IMR-90 (cell line): ENCODE results near the gene RRP7A. TPM values are rescaled to one million over a fixed set of nuclear protein-coding genes. Genes with fewer than 3 reads are reported as not detected.

Source experiments
- ATAC-seq: fragments of 200-7000 bp; cut with Tn5 transposase; 2 replicates; pipeline ENCODE4 v1.9.1; 2020; ENCODE audit warnings: low read depth, mild to moderate bottlenecking, moderate library complexity
- BruUV-seq: library from RNA; stranded (reverse); fragments of 400-500 nt; replicated peaks from 2 replicates; lab custom pipeline; 2021; lab: Mats Ljungman, UMichigan
- CTCF ChIA-PET: fragments of 300-600 bp; formaldehyde crosslinking; extraction: SDS; loops from one replicate; lab custom pipeline; 2021; ENCODE audit warnings: antibody characterized with exemption; lab: Yijun Ruan, JAX
- POLR2A ChIA-PET: fragments of 300-600 bp; sonication (Branson Sonifier 250); formaldehyde crosslinking; loops from one replicate; lab custom pipeline; 2022; ENCODE audit warnings: antibody characterized with exemption; ENCODE audit not compliant: unreplicated experiment; lab: Charles Lee
- DNase-seq: peaks from one replicate; pipeline ENCODE4 v3.0.0; 2013
- H2AFZ ChIP-seq: replicated peaks from 2 replicates; pipeline ENCODE3; 2013; ENCODE audit warnings: low read length, mild to moderate bottlenecking; ENCODE audit not compliant: poor library complexity
- H2AK5ac ChIP-seq: 2 replicates; pipeline ENCODE4 v1.6.1; 2013; ENCODE audit warnings: low read depth, low read length, inconsistent platforms
- H2AK9ac ChIP-seq: replicated peaks from 2 replicates; pipeline ENCODE3; 2013; ENCODE audit warnings: mild to moderate bottlenecking, low read depth, low read length, moderate library complexity; ENCODE audit not compliant: poor library complexity
- H2BK120ac ChIP-seq: 2 replicates; pipeline ENCODE4 v1.6.1; 2013; ENCODE audit warnings: low read depth, low read length, inconsistent platforms
- H2BK15ac ChIP-seq: 3 replicates; pipeline ENCODE4 v1.6.1; 2013; ENCODE audit warnings: low read depth, low read length, inconsistent platforms
- H2BK20ac ChIP-seq: 2 replicates; pipeline ENCODE4 v1.6.1; 2013; ENCODE audit warnings: low read depth, mild to moderate bottlenecking, inconsistent platforms, low read length, moderate library complexity
- H2BK5ac ChIP-seq: 2 replicates; pipeline ENCODE4 v1.6.1; 2013; ENCODE audit warnings: mild to moderate bottlenecking, low read depth, low read length, inconsistent platforms; ENCODE audit not compliant: poor library complexity, severe bottlenecking
- H3K14ac ChIP-seq: replicated peaks from 2 replicates; pipeline ENCODE4 v1.6.1; 2013; ENCODE audit warnings: low read depth, low read length, inconsistent platforms
- H3K18ac ChIP-seq: 2 replicates; pipeline ENCODE4 v1.6.1; 2013; ENCODE audit warnings: low read depth, low read length, control low read depth
- H3K23ac ChIP-seq: 2 replicates; pipeline ENCODE4 v1.6.1; 2013; ENCODE audit warnings: low read depth, low read length, inconsistent platforms
- H3K27ac ChIP-seq: 2 replicates; pipeline ENCODE4 v1.5.1; 2013; ENCODE audit warnings: mild to moderate bottlenecking, control low read depth, low read length; ENCODE audit not compliant: insufficient read depth
- H3K27me3 ChIP-seq: 2 replicates; pipeline ENCODE4 v1.6.1; 2013; ENCODE audit warnings: low read length; ENCODE audit not compliant: control insufficient read depth, insufficient read depth
- H3K36me3 ChIP-seq: 2 replicates; pipeline ENCODE4 v1.6.1; 2013; ENCODE audit warnings: low read length, mixed read lengths; ENCODE audit not compliant: control insufficient read depth, insufficient read depth
- H3K4ac ChIP-seq: 2 replicates; pipeline ENCODE4 v1.6.1; 2013; ENCODE audit warnings: low read depth, low read length, inconsistent platforms
- H3K4me1 ChIP-seq: 2 replicates; pipeline ENCODE4 v1.6.1; 2013; ENCODE audit warnings: low read length, mixed read lengths; ENCODE audit not compliant: control insufficient read depth, insufficient read depth
- H3K4me2 ChIP-seq: 2 replicates; pipeline ENCODE4 v1.6.1; 2013; ENCODE audit warnings: low read depth, mild to moderate bottlenecking, control low read depth, low read length, moderate library complexity
- H3K4me3 ChIP-seq: 2 replicates; pipeline ENCODE4 v1.5.1; 2013; ENCODE audit warnings: low read depth, mild to moderate bottlenecking, control low read depth, low read length, moderate library complexity; ENCODE audit not compliant: insufficient read depth
- H3K56ac ChIP-seq: 2 replicates; pipeline ENCODE4 v1.6.1; 2013; ENCODE audit warnings: low read length, inconsistent platforms; ENCODE audit not compliant: insufficient read depth; ENCODE audit errors: extremely low read depth
- H3K79me1 ChIP-seq, 2 experiments: 2 replicates each; pipeline ENCODE4 v1.6.1; 2013; ENCODE audit warnings: low read length in 2 of 2, inconsistent platforms in 1 of 2, low read depth in 1 of 2
- H3K9ac ChIP-seq: 2 replicates; pipeline ENCODE4 v1.6.1; 2013; ENCODE audit warnings: low read depth, low read length, control low read depth
- H3K9me1 ChIP-seq: 2 replicates; pipeline ENCODE4 v1.6.1; 2013; ENCODE audit warnings: low read length, inconsistent platforms; ENCODE audit not compliant: insufficient read depth
- H3K9me3 ChIP-seq: 2 replicates; pipeline ENCODE4 v1.6.1; 2013; ENCODE audit warnings: low read length; ENCODE audit not compliant: control insufficient read depth, insufficient read depth
- H4K20me1 ChIP-seq: 2 replicates; pipeline ENCODE4 v1.6.1; 2013; ENCODE audit warnings: low read length, inconsistent platforms; ENCODE audit not compliant: insufficient read depth
- H4K5ac ChIP-seq: 2 replicates; pipeline ENCODE4 v1.6.1; 2013; ENCODE audit warnings: mild to moderate bottlenecking, low read depth, low read length, control low read depth
- H4K8ac ChIP-seq, 2 experiments: 2 replicates each; pipeline ENCODE4 v1.6.1; 2013; ENCODE audit warnings: low read depth in 2 of 2, low read length in 2 of 2, control low read depth in 1 of 2, inconsistent platforms in 1 of 2
- H4K91ac ChIP-seq: 2 replicates; pipeline ENCODE4 v1.6.1; 2013; ENCODE audit warnings: low read depth, low read length, inconsistent platforms; ENCODE audit not compliant: insufficient read depth
- BHLHE40 ChIP-seq: fragments of 150-350 bp; IDR thresholded peaks from 2 replicates; pipeline ENCODE4 v1.6.1; 2016; ENCODE audit warnings: mild to moderate bottlenecking, low read depth, low read length
- CEBPB ChIP-seq: IDR thresholded peaks from 2 replicates; pipeline ENCODE4 v1.6.1; 2012; ENCODE audit warnings: low read depth, low read length, improper control_type of control experiment
- CHD1 ChIP-seq: IDR thresholded peaks from 2 replicates; pipeline ENCODE4 v1.6.1; 2012; ENCODE audit warnings: low read depth, low read length, improper control_type of control experiment
- FOS ChIP-seq: fragments of 150-350 bp; IDR thresholded peaks from 2 replicates; pipeline ENCODE4 v1.6.1; 2016; ENCODE audit warnings: low read depth, low read length
- MAFK ChIP-seq: IDR thresholded peaks from 2 replicates; pipeline ENCODE4 v1.6.1; 2012; ENCODE audit warnings: low read depth, low read length, improper control_type of control experiment
- MAZ ChIP-seq: IDR thresholded peaks from 2 replicates; pipeline ENCODE4 v1.6.1; 2012; ENCODE audit warnings: low read depth, mild to moderate bottlenecking, low read length, improper control_type of control experiment, moderate library complexity, borderline replicate concordance
- MXI1 ChIP-seq: IDR thresholded peaks from 2 replicates; pipeline ENCODE4 v1.6.1; 2012; ENCODE audit warnings: low read depth, mild to moderate bottlenecking, low read length, moderate library complexity, borderline replicate concordance
- NFE2L2 ChIP-seq: fragments of 150-350 bp; IDR thresholded peaks from 2 replicates; pipeline ENCODE4 v1.6.1; 2016; ENCODE audit warnings: low read depth, mild to moderate bottlenecking, low read length
- POLR2A ChIP-seq: IDR thresholded peaks from 2 replicates; pipeline ENCODE4 v1.6.1; 2012; ENCODE audit warnings: mild to moderate bottlenecking, low read depth, low read length
- RAD21 ChIP-seq: IDR thresholded peaks from 2 replicates; pipeline ENCODE4 v1.6.1; 2012; ENCODE audit warnings: low read length, improper control_type of control experiment
- RCOR1 ChIP-seq: IDR thresholded peaks from 2 replicates; pipeline ENCODE4 v1.6.1; 2012; ENCODE audit warnings: mild to moderate bottlenecking, low read length, improper control_type of control experiment; ENCODE audit not compliant: insufficient replicate concordance
- RFX5 ChIP-seq: IDR thresholded peaks from 2 replicates; pipeline ENCODE4 v1.8.0; 2012; ENCODE audit warnings: low read depth, mild to moderate bottlenecking, low read length, moderate library complexity
- SMC3 ChIP-seq: fragments of 150-350 bp; IDR thresholded peaks from 2 replicates; pipeline ENCODE4 v1.6.1; 2016; ENCODE audit warnings: low read depth, mild to moderate bottlenecking, antibody characterized with exemption, low read length, moderate library complexity
- WGBS, 2 experiments: methylation state at CpG; one replicate each; pipeline versions ENCODE4 v1.1.5 to v1.1.7; 2013; ENCODE audit warnings: missing lambda C conversion rate in 2 of 2; ENCODE audit not compliant: insufficient read length in 1 of 2; ENCODE audit errors: extremely low coverage in 2 of 2; 5-methylcytosine and 5-hydroxymethylcytosine counted together
- dilution Hi-C: fragments of 300-500 bp; cut with HindIII; formaldehyde crosslinking; loops from one replicate; pipeline ENCODE4 v1.14.3; 2018; ENCODE audit warnings: low sequenced_read_pairs; ENCODE audit not compliant: unreplicated experiment
- in situ Hi-C: fragments of 300-500 bp; cut with MboI; formaldehyde crosslinking; loops from 3 replicates; pipeline ENCODE4 v1.14.3; 2019; ENCODE audit warnings: low sequenced_read_pairs, inconsistent platforms, mixed read lengths
- intact Hi-C: fragments of 100-400 bp; cut with micrococcal nuclease; formaldehyde crosslinking; loops from 2 replicates; pipeline ENCODE4 v1.10.0; 2022
- polyA plus RNA-seq, 3 experiments: library from polyadenylated mRNA; depleted of rRNA; stranded (reverse); fragments of >200 nt; gene quantifications; 2 replicates each; pipeline ENCODE4 v1.2.3, GENCODE V29; 2012; ENCODE audit warnings: low replicate concordance in 1 of 3
- total RNA-seq: library from RNA; depleted of rRNA; stranded (reverse); fragments of >200 nt; gene quantifications from 2 replicates; pipeline ENCODE4 v1.2.3, GENCODE V29; 2012
- TF ChIP-seq, protein P1 (sequence below): conservative IDR thresholded peaks from 2 replicates; pipeline ENCODE4 v1.5.1; 2012; ENCODE audit warnings: mild to moderate bottlenecking, low read depth, low read length, improper control_type of control experiment
- TF ChIP-seq, protein P2 (sequence below): fragments of 150-350 bp; IDR thresholded peaks from 2 replicates; pipeline ENCODE4 v1.6.1; 2016; ENCODE audit warnings: low read depth, mild to moderate bottlenecking, low read length, moderate library complexity, borderline replicate concordance
- TF ChIP-seq, protein P3 (sequence below): fragments of 150-350 bp; IDR thresholded peaks from 2 replicates; pipeline ENCODE4 v1.6.1; 2017; ENCODE audit warnings: mild to moderate bottlenecking, antibody characterized with exemption, low read length, low read depth

RRP7A gene
- total and polyA plus RNA-seq, 2 of the 4 experiments (the other 2 are of a cell fraction): 25.5 to 29.2 TPM

- H4K5ac ChIP-seq: no peak overlapping the region
- BruUV-seq: no TSS peak
- H3K23ac ChIP-seq: no peak overlapping the region
- ChIA-PET CTCF (interaction anchor here (1.3 kb wide), 1 partner anchor 12 kb away, joined by 3 read pairs; no protein-coding TSS in a partner anchor), POLR2A (no interaction called here)
- H3K9me1 ChIP-seq: no peaks in the 10 kb centered on the region
- no peak overlapping the region for H3K18ac ChIP-seq
- dilution Hi-C loops: no loop called here
- TF ChIP-seq CHD1: no peak
- no peak for TF ChIP-seq POLR2A
- TF ChIP-seq BHLHE40: no peak
- TF ChIP-seq RCOR1: no peak
- no peak for TF ChIP-seq FOS
- no peak for TF ChIP-seq CEBPB
- TF ChIP-seq RAD21: no peak
- TF ChIP-seq, protein P1, sequence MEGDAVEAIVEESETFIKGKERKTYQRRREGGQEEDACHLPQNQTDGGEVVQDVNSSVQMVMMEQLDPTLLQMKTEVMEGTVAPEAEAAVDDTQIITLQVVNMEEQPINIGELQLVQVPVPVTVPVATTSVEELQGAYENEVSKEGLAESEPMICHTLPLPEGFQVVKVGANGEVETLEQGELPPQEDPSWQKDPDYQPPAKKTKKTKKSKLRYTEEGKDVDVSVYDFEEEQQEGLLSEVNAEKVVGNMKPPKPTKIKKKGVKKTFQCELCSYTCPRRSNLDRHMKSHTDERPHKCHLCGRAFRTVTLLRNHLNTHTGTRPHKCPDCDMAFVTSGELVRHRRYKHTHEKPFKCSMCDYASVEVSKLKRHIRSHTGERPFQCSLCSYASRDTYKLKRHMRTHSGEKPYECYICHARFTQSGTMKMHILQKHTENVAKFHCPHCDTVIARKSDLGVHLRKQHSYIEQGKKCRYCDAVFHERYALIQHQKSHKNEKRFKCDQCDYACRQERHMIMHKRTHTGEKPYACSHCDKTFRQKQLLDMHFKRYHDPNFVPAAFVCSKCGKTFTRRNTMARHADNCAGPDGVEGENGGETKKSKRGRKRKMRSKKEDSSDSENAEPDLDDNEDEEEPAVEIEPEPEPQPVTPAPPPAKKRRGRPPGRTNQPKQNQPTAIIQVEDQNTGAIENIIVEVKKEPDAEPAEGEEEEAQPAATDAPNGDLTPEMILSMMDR: no peak
- TF ChIP-seq SMC3: no peak
- TF ChIP-seq, protein P2, sequence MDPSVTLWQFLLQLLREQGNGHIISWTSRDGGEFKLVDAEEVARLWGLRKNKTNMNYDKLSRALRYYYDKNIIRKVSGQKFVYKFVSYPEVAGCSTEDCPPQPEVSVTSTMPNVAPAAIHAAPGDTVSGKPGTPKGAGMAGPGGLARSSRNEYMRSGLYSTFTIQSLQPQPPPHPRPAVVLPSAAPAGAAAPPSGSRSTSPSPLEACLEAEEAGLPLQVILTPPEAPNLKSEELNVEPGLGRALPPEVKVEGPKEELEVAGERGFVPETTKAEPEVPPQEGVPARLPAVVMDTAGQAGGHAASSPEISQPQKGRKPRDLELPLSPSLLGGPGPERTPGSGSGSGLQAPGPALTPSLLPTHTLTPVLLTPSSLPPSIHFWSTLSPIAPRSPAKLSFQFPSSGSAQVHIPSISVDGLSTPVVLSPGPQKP: no peak
- TF ChIP-seq NFE2L2: no peak
- no peak for TF ChIP-seq MXI1
- TF ChIP-seq MAZ: no peak
- no peak for TF ChIP-seq MAFK
- TF ChIP-seq, protein P3, sequence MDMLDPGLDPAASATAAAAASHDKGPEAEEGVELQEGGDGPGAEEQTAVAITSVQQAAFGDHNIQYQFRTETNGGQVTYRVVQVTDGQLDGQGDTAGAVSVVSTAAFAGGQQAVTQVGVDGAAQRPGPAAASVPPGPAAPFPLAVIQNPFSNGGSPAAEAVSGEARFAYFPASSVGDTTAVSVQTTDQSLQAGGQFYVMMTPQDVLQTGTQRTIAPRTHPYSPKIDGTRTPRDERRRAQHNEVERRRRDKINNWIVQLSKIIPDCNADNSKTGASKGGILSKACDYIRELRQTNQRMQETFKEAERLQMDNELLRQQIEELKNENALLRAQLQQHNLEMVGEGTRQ: no peak
- TF ChIP-seq RFX5: no peak
- no peak overlapping the region for H3K4me2 ChIP-seq
- no peak overlapping the region for H2AFZ ChIP-seq
- DNase-seq: no peak
- H3K9ac ChIP-seq: no peak overlapping the region
- H3K4me3 ChIP-seq: no peak overlapping the region
- in situ Hi-C loops: no loop called here
- no peak overlapping the region for H2BK20ac ChIP-seq
- H2BK15ac ChIP-seq: no peak overlapping the region
- no peaks in the 10 kb centered on the region for H3K9me3 ChIP-seq
- H4K91ac ChIP-seq: no peak overlapping the region
- no CpG with 5 or more reads among the region's 3 CpGs for WGBS, 2 experiments
- H3K36me3 ChIP-seq: no peaks in the 10 kb centered on the region
- H2AK9ac ChIP-seq: no peak overlapping the region
- no peaks in the 10 kb centered on the region for H4K20me1 ChIP-seq
- no peak for ATAC-seq
- H3K4ac ChIP-seq: no peak overlapping the region
- no peak overlapping the region for H2AK5ac ChIP-seq
- no peak overlapping the region for H3K56ac ChIP-seq
- H4K8ac ChIP-seq: no peak overlapping the region
- H3K4me1 ChIP-seq: no peaks in the 10 kb centered on the region; the same call in 1 of the 2 replicates
- peaks cover 44% of the 10 kb centered on the region for H3K27me3 ChIP-seq
- H2BK5ac ChIP-seq: no peak overlapping the region
- H2BK120ac ChIP-seq: no peak overlapping the region
- intact Hi-C loops: no loop called here
- no peak overlapping the region for H3K27ac ChIP-seq
- H3K14ac ChIP-seq: no peak overlapping the region
- H3K79me1 ChIP-seq: no peaks in the 10 kb centered on the region
These were observed 58.1 kb downstream of the RRP7A start for GRCh38 chr22:42461511-42461910.
